Hepatocyte (in vitro differentiated cells): ENCODE results near the gene FAM168B. TPM values are rescaled to one million over a fixed set of nuclear protein-coding genes. Genes with fewer than 3 reads are reported as not detected.

ENCODE experiments used
- DNase-seq: peaks from one replicate; pipeline ENCODE4 v3.0.0-alpha.2; 2016; ENCODE audit warnings: low spot score
- H2AFZ ChIP-seq: fragments of 200-600 bp; sonication (generic); 2 replicates; pipeline ENCODE4 v1.6.0; 2016; ENCODE audit warnings: antibody characterized with exemption, mild to moderate bottlenecking
- H3K27ac ChIP-seq: fragments of 200-600 bp; sonication (generic); 2 replicates; pipeline ENCODE4 v1.5.1; 2016; ENCODE audit warnings: mild to moderate bottlenecking
- H3K27me3 ChIP-seq: fragments of 200-600 bp; sonication (generic); 2 replicates; pipeline ENCODE4 v1.6.1; 2016
- H3K36me3 ChIP-seq: fragments of 200-600 bp; sonication (generic); replicated peaks from 2 replicates; pipeline ENCODE4 v1.5.1; 2016; ENCODE audit warnings: low read depth; ENCODE audit not compliant: insufficient read depth
- H3K4me1 ChIP-seq: fragments of 200-600 bp; sonication (generic); 2 replicates; pipeline ENCODE4 v1.5.1; 2016; ENCODE audit warnings: mild to moderate bottlenecking, moderate library complexity; ENCODE audit not compliant: insufficient read depth
- H3K4me2 ChIP-seq: fragments of 200-600 bp; sonication (generic); 2 replicates; pipeline ENCODE4 v1.6.0; 2016
- H3K4me3 ChIP-seq: fragments of 200-600 bp; sonication (generic); 2 replicates; pipeline ENCODE4 v1.5.1; 2016; ENCODE audit warnings: mild to moderate bottlenecking
- H3K79me2 ChIP-seq: fragments of 200-600 bp; sonication (generic); 2 replicates; pipeline ENCODE4 v1.6.0; 2017; ENCODE audit warnings: mild to moderate bottlenecking
- H3K9me2 ChIP-seq: fragments of 200-600 bp; sonication (generic); replicated peaks from 2 replicates; pipeline ENCODE4 v1.6.0; 2017; ENCODE audit warnings: mild to moderate bottlenecking; ENCODE audit not compliant: insufficient read depth
- H3K9me3 ChIP-seq: fragments of 200-600 bp; sonication (generic); 2 replicates; pipeline ENCODE4 v1.5.1; 2016; ENCODE audit warnings: low read depth, mild to moderate bottlenecking
- H4K20me1 ChIP-seq: fragments of 200-600 bp; sonication (generic); 2 replicates; pipeline ENCODE4 v1.6.0; 2016; ENCODE audit warnings: mild to moderate bottlenecking; ENCODE audit not compliant: insufficient read depth, poor library complexity, severe bottlenecking
- EZH2 ChIP-seq: fragments of 200-600 bp; sonication (generic); IDR thresholded peaks from 2 replicates; pipeline ENCODE4 v1.6.1; 2016; ENCODE audit warnings: antibody characterized with exemption, mild to moderate bottlenecking, borderline replicate concordance
- EZH2phosphoT487 ChIP-seq: fragments of 200-600 bp; sonication (generic); IDR thresholded peaks from one replicate; pipeline ENCODE4 v1.6.1; 2018; ENCODE audit warnings: antibody characterized with exemption, mild to moderate bottlenecking, low read depth, moderate library complexity; ENCODE audit not compliant: unreplicated experiment, severe bottlenecking
- WGBS: methylation state at CpG from one replicate; pipeline ENCODE4 v1.1.6; 2016; ENCODE audit warnings: low lambda C conversion rate; ENCODE audit errors: missing lambda C conversion rate; 5-methylcytosine and 5-hydroxymethylcytosine counted together
- polyA plus RNA-seq: library from polyadenylated mRNA; unstranded; fragments of >200 nt; fragmentation: Nextera tagmentation; extraction: Ambion mirVana; gene quantifications from 2 replicates; pipeline ENCODE4 v1.2.1, GENCODE V29; 2016
- total RNA-seq: library from RNA; depleted of rRNA; stranded (reverse); fragments of >200 nt; gene quantifications from 2 replicates; pipeline ENCODE4 v1.2.3, GENCODE V29; 2014
- TF ChIP-seq, protein P1 (sequence below): fragments of 200-600 bp; sonication (generic); IDR thresholded peaks from 2 replicates; pipeline ENCODE4 v1.5.1; 2016; ENCODE audit warnings: antibody characterized with exemption, mild to moderate bottlenecking; ENCODE audit not compliant: poor library complexity

The FAM168B gene
- total and polyA plus RNA-seq, 2 experiments from 2014 or later = 40.0 to 123 TPM

DNA sequence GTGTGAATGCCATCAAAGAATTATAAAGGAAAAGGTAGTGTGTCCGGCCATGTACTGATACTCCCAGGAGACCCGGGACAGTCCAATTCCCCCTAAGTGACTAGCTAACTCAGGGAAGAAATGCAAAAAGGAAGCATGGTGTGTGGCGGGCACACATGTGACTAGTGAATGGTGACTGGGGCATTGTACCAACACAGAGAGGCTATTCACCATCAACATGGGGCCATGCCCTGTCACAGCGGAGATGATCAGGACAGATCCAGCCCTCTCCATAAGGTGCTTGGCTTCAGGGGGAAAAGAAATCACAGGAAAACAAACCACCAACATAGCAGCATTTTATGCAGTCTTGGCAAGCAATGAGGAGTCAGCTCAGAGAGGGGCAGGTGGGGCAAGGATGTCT, 34.3 kb downstream of the FAM168B start:
- H3K9me2 ChIP-seq = no peaks in the 10 kb centered on the region
- H3K4me2 ChIP-seq = no peak overlapping the region
- TF ChIP-seq, protein P1, sequence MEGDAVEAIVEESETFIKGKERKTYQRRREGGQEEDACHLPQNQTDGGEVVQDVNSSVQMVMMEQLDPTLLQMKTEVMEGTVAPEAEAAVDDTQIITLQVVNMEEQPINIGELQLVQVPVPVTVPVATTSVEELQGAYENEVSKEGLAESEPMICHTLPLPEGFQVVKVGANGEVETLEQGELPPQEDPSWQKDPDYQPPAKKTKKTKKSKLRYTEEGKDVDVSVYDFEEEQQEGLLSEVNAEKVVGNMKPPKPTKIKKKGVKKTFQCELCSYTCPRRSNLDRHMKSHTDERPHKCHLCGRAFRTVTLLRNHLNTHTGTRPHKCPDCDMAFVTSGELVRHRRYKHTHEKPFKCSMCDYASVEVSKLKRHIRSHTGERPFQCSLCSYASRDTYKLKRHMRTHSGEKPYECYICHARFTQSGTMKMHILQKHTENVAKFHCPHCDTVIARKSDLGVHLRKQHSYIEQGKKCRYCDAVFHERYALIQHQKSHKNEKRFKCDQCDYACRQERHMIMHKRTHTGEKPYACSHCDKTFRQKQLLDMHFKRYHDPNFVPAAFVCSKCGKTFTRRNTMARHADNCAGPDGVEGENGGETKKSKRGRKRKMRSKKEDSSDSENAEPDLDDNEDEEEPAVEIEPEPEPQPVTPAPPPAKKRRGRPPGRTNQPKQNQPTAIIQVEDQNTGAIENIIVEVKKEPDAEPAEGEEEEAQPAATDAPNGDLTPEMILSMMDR = no peak
- TF ChIP-seq EZH2phosphoT487 (no peak), EZH2 (no peak)
- DNase-seq = no peak
- H3K4me1 ChIP-seq = no peaks in the 10 kb centered on the region
- H3K36me3 ChIP-seq = no peaks in the 10 kb centered on the region
- H3K9me3 ChIP-seq = no peaks in the 10 kb centered on the region
- H3K79me2 ChIP-seq = peaks cover 95% of the 10 kb centered on the region
- WGBS = 96% methylated on average over 4 of the region's 4 CpGs
- no peaks in the 10 kb centered on the region for H3K27me3 ChIP-seq
- H3K27ac ChIP-seq = no peak overlapping the region
- H4K20me1 ChIP-seq = peaks cover 89% of the 10 kb centered on the region
- no peak overlapping the region for H2AFZ ChIP-seq
- no peak overlapping the region for H3K4me3 ChIP-seq

DNA sequence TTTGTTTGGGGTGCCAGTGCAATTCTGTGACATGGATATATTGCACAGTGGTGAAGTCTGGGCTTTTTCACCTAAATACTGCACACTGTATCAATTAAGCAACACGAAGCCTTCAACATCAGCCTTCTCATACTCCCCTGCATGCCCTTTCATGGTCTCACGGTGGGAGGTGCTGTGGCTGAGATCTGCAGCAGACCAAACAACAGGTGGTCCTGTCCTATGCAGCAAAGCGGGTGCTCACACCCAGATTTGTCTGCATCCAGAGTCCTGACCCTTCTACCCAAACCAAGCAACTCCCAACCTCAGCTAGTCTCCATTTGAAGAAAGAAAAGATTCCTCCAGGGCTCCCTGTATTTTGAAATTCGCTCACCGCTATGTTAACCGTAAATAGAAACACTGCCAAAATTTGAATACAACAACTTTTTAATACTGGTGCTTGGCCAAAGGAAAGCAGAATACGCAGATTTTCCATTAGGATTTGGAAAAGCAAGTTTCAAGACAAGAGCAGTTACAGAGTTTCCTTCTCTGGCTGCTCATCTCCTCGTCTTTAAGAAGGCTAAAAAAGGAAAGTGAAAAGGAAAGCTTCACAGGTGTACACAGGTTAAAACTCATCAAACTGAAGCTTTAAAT, 34.9 kb downstream of the FAM168B start:
- Histone ChIP-seq H3K79me2 (peaks cover 95% of the 10 kb centered on the region), H3K27me3 (no peaks in the 10 kb centered on the region), H2AFZ (no peak overlapping the region), H3K4me2 (no peak overlapping the region), H4K20me1 (peaks cover 89% of the 10 kb centered on the region), H3K4me1 (no peaks in the 10 kb centered on the region), H3K36me3 (no peaks in the 10 kb centered on the region), H3K27ac (no peak overlapping the region), H3K9me2 (no peaks in the 10 kb centered on the region), H3K4me3 (no peak overlapping the region), H3K9me3 (no peaks in the 10 kb centered on the region)
- WGBS = 91% methylated on average over 8 of the region's 8 CpGs
- TF ChIP-seq, protein P1 = no peak
- TF ChIP-seq EZH2phosphoT487 (no peak), EZH2 (no peak)
- DNase-seq = no peak

- no peaks in the 10 kb centered on the region for H3K36me3 ChIP-seq
- TF ChIP-seq EZH2phosphoT487 = no peak
- H3K9me2 ChIP-seq = no peaks in the 10 kb centered on the region
Measured at GRCh38 chr2:131056932-131057287, 36.4 kb downstream of the FAM168B start.

DNA sequence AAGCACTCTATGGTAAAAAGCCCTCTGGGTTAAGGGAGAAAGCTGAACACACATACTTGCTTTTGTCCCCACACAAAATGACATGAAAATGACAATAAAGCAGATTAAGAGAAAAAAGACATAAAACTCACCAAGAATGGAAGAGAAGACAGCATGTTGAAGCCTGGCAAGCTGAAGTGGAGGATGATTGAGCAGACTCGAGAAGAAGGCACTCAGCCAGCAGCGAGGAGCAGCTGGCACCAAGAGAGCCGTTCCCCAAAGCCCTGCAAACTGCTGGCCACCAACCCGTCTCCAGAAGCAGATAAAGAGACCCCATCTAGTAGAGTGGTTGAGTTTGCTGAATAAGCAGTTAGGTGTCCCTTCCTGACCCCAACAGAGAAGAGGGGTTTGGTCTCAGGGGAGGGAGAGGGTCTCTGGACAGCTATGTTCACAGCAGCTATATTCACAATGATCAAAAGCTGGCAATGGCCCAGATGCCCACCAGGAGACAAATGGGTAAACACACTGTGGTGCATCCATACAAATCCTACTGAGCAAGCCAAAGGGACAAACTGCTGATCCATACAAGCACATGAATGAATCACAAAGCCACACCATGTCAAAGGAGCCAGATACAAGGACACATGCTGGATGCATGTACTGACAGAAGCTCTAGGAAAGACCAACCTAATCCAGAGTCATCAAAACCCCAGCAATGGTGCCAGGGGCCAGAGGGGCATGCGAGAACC, 36.9 kb downstream of the FAM168B start:
- 91% methylated on average over 5 of the region's 5 CpGs for WGBS
- Histone ChIP-seq H3K27me3 (no peaks in the 10 kb centered on the region), H4K20me1 (peaks cover 79% of the 10 kb centered on the region), H3K4me3 (no peak overlapping the region), H3K4me2 (no peak overlapping the region), H2AFZ (no peak overlapping the region), H3K27ac (no peak overlapping the region), H3K4me1 (no peaks in the 10 kb centered on the region), H3K9me3 (no peaks in the 10 kb centered on the region), H3K9me2 (no peaks in the 10 kb centered on the region), H3K79me2 (peaks cover 83% of the 10 kb centered on the region), H3K36me3 (no peaks in the 10 kb centered on the region)
- DNase-seq = no peak
- TF ChIP-seq, protein P1 = no peak
- no peak for TF ChIP-seq EZH2
- no peak for TF ChIP-seq EZH2phosphoT487

More at GRCh38 chr2:131056932-131057287, 36.4 kb downstream of the FAM168B start:
- Histone ChIP-seq H2AFZ (no peak overlapping the region), H3K27ac (no peak overlapping the region), H3K4me1 (no peaks in the 10 kb centered on the region), H3K4me2 (no peak overlapping the region), H3K4me3 (no peak overlapping the region), H4K20me1 (peaks cover 84% of the 10 kb centered on the region), H3K9me3 (no peaks in the 10 kb centered on the region), H3K27me3 (no peaks in the 10 kb centered on the region), H3K79me2 (peaks cover 85% of the 10 kb centered on the region)
- WGBS = 94% methylated on average over 4 of the region's 4 CpGs
- no peak for DNase-seq
